Measurements from ENCODE around the gene UAP1L1.

The UAP1L1 gene

GRCh38 chr9:137049544-137050449 lies 27.5 kb upstream of the UAP1L1 start:
- Histone ChIP-seq H3K4me3 (ENCODE audit: insufficient read length, low read depth) (no peak overlapping the region), H3K9me3 (ENCODE audit: insufficient read depth, low read length) (no peaks in the 10 kb centered on the region), H3K4me1 (ENCODE audit: insufficient read depth, insufficient read length) (peaks cover 20% of the 10 kb centered on the region), H3K36me3 (ENCODE audit: insufficient read depth, insufficient read length, low read length) (no peaks in the 10 kb centered on the region), H3K27me3 (ENCODE audit: insufficient read depth, insufficient read length) (peaks cover 84% of the 10 kb centered on the region), H3K9ac (ENCODE audit: insufficient read length, low read depth) (no peak overlapping the region)
- DNase-seq (ENCODE audit: low read depth, low spot score), result no peak
- no peak for TF ChIP-seq ZNF274 (IDR thresholded peaks at IDR 0.05; ENCODE audit: low read depth, low read length)
- TF ChIP-seq SUZ12 (IDR thresholded peaks at IDR 0.05; ENCODE audit: extremely low read depth, insufficient read depth, insufficient read length), result no peak
- TF ChIP-seq YY1 (IDR thresholded peaks at IDR 0.05; ENCODE audit: insufficient read depth, insufficient read length), result no peak

- DNase-seq (ENCODE audit: low read depth, low spot score), result no peak
- H3K9me3 ChIP-seq (ENCODE audit: insufficient read depth, low read length), result no peaks in the 10 kb centered on the region
- H3K27me3 ChIP-seq (ENCODE audit: insufficient read depth, insufficient read length), result peaks cover 83% of the 10 kb centered on the region
- TF ChIP-seq ZNF274 (IDR thresholded peaks at IDR 0.05; ENCODE audit: low read depth, low read length), result no peak
- no peak for TF ChIP-seq YY1 (IDR thresholded peaks at IDR 0.05; ENCODE audit: insufficient read depth, insufficient read length)
- no peak for TF ChIP-seq SUZ12 (IDR thresholded peaks at IDR 0.05; ENCODE audit: extremely low read depth, insufficient read depth, insufficient read length)
- no peak overlapping the region for H3K9ac ChIP-seq (ENCODE audit: insufficient read length, low read depth)
- H3K4me3 ChIP-seq (ENCODE audit: insufficient read length, low read depth), result no peak overlapping the region
- H3K4me1 ChIP-seq (ENCODE audit: insufficient read depth, insufficient read length), result peaks cover 23% of the 10 kb centered on the region
- H3K36me3 ChIP-seq (ENCODE audit: insufficient read depth, insufficient read length, low read length), result no peaks in the 10 kb centered on the region
These were observed 26.7 kb upstream of the UAP1L1 start for GRCh38 chr9:137050570-137050969.

- no peaks in the 10 kb centered on the region for H3K9me3 ChIP-seq (ENCODE audit: insufficient read depth, low read length)
- H3K27me3 ChIP-seq (ENCODE audit: insufficient read depth, insufficient read length), result peaks cover 83% of the 10 kb centered on the region
- no peaks in the 10 kb centered on the region for H3K36me3 ChIP-seq (ENCODE audit: insufficient read depth, insufficient read length, low read length)
- no peak overlapping the region for H3K9ac ChIP-seq (ENCODE audit: insufficient read length, low read depth)
- no peak for TF ChIP-seq SUZ12 (IDR thresholded peaks at IDR 0.05; ENCODE audit: extremely low read depth, insufficient read depth, insufficient read length)
- no peak for TF ChIP-seq YY1 (IDR thresholded peaks at IDR 0.05; ENCODE audit: insufficient read depth, insufficient read length)
- no peak for TF ChIP-seq ZNF274 (IDR thresholded peaks at IDR 0.05; ENCODE audit: low read depth, low read length)
- H3K4me1 ChIP-seq (ENCODE audit: insufficient read depth, insufficient read length), result peaks cover 28% of the 10 kb centered on the region
- no peak overlapping the region for H3K4me3 ChIP-seq (ENCODE audit: insufficient read length, low read depth)
- no peak for DNase-seq (ENCODE audit: low read depth, low spot score)
These were observed 26.1 kb upstream of the UAP1L1 start for GRCh38 chr9:137051145-137051724.

- DNase-seq (ENCODE audit: low read depth, low spot score), result no peak
- no peak for TF ChIP-seq YY1 (IDR thresholded peaks at IDR 0.05; ENCODE audit: insufficient read depth, insufficient read length)
- TF ChIP-seq ZNF274 (IDR thresholded peaks at IDR 0.05; ENCODE audit: low read depth, low read length), result no peak
- TF ChIP-seq SUZ12 (IDR thresholded peaks at IDR 0.05; ENCODE audit: extremely low read depth, insufficient read depth, insufficient read length), result no peak
- no peak overlapping the region for H3K9ac ChIP-seq (ENCODE audit: insufficient read length, low read depth)
- H3K36me3 ChIP-seq (ENCODE audit: insufficient read depth, insufficient read length, low read length), result no peaks in the 10 kb centered on the region
- no peaks in the 10 kb centered on the region for H3K9me3 ChIP-seq (ENCODE audit: insufficient read depth, low read length)
- peaks cover 79% of the 10 kb centered on the region for H3K27me3 ChIP-seq (ENCODE audit: insufficient read depth, insufficient read length)
- H3K4me1 ChIP-seq (ENCODE audit: insufficient read depth, insufficient read length), result peaks cover 28% of the 10 kb centered on the region
- no peak overlapping the region for H3K4me3 ChIP-seq (ENCODE audit: insufficient read length, low read depth)
These were observed 25.0 kb upstream of the UAP1L1 start for GRCh38 chr9:137052293-137052692.

- Histone ChIP-seq H3K27me3 (ENCODE audit: insufficient read depth, insufficient read length) (peaks cover 70% of the 10 kb centered on the region), H3K9ac (ENCODE audit: insufficient read length, low read depth) (peak overlapping the region; percentile 76), H3K4me1 (ENCODE audit: insufficient read depth, insufficient read length) (peaks cover 28% of the 10 kb centered on the region), H3K9me3 (ENCODE audit: insufficient read depth, low read length) (no peaks in the 10 kb centered on the region), H3K4me3 (ENCODE audit: insufficient read length, low read depth) (peak overlapping the region; percentile 49), H3K36me3 (ENCODE audit: insufficient read depth, insufficient read length, low read length) (no peaks in the 10 kb centered on the region)
- no peak for DNase-seq (ENCODE audit: low read depth, low spot score)
- TF ChIP-seq ZNF274 (IDR thresholded peaks at IDR 0.05; ENCODE audit: low read depth, low read length) (no peak), YY1 (IDR thresholded peaks at IDR 0.05; ENCODE audit: insufficient read depth, insufficient read length) (no peak), SUZ12 (IDR thresholded peaks at IDR 0.05; ENCODE audit: extremely low read depth, insufficient read depth, insufficient read length) (peak; percentile 40)
These were observed 24.0 kb upstream of the UAP1L1 start for GRCh38 chr9:137052998-137053943.

- no peaks in the 10 kb centered on the region for H3K9me3 ChIP-seq (ENCODE audit: insufficient read depth, low read length)
- peak within 1 kb of the TSS; percentile 49 for H3K4me3 ChIP-seq (ENCODE audit: insufficient read length, low read depth)
- DNase-seq (ENCODE audit: low read depth, low spot score), result no peak
- no peak for TF ChIP-seq ZNF274 (IDR thresholded peaks at IDR 0.05; ENCODE audit: low read depth, low read length)
- TF ChIP-seq YY1 (IDR thresholded peaks at IDR 0.05; ENCODE audit: insufficient read depth, insufficient read length), result no peak
- TF ChIP-seq SUZ12 (IDR thresholded peaks at IDR 0.05; ENCODE audit: extremely low read depth, insufficient read depth, insufficient read length), result no peak
- peak within 1 kb of the TSS; percentile 76 for H3K9ac ChIP-seq (ENCODE audit: insufficient read length, low read depth)
- peaks cover 65% of the 10 kb centered on the region for H3K27me3 ChIP-seq (ENCODE audit: insufficient read depth, insufficient read length)
- no peaks in the 10 kb centered on the region for H3K36me3 ChIP-seq (ENCODE audit: insufficient read depth, insufficient read length, low read length)
- peaks cover 29% of the 10 kb centered on the region for H3K4me1 ChIP-seq (ENCODE audit: insufficient read depth, insufficient read length)
These were observed 23.1 kb upstream of the UAP1L1 start, which contains the start of gene ENTPD2 for GRCh38 chr9:137053944-137054931. Gene ENTPD2 (minus strand): TSS chr9:137054061. CDS start chr9:137053997, 64 bp downstream.

All from NT2/D1 (cell line).